Activated naive CD8-positive, alpha-beta T cell treated with anti-CD3 and anti-CD28 coated beads, Interleukin-2, amount 10 ng/mL, durations not matched to agents 7 days and 5 days (primary cell): ENCODE results near the gene ELOB. TPM values are rescaled to one million over a fixed set of nuclear protein-coding genes. Genes with fewer than 3 reads are reported as not detected.

Experiments used
- ATAC-seq: fragments of 150-1000 bp; cut with Tn5 transposase; one replicate; pipeline ENCODE4 v1.10.0; 2021; ENCODE audit warnings: low read depth, moderate library complexity
- POLR2A ChIA-PET: fragments of 350-600 bp; sonication (Branson Sonifier 250); formaldehyde crosslinking; loops from one replicate; lab custom pipeline; 2021; ENCODE audit warnings: antibody characterized with exemption; lab: Charles Lee
- DNase-seq: peaks from one replicate; pipeline ENCODE4 v3.0.0; 2021
- H3K27ac Mint-ChIP-seq: one replicate; pipeline ENCODE4 v1.8.0; 2022; ENCODE audit warnings: mild to moderate bottlenecking, mixed read lengths
- H3K27me3 Mint-ChIP-seq: one replicate; pipeline ENCODE4 v1.8.0; 2022; ENCODE audit warnings: mild to moderate bottlenecking, moderate library complexity, mixed read lengths
- H3K36me3 Mint-ChIP-seq: one replicate; pipeline ENCODE4 v1.8.0; 2021; ENCODE audit warnings: mild to moderate bottlenecking, mixed read lengths
- H3K4me1 Mint-ChIP-seq: one replicate; pipeline ENCODE4 v1.8.0; 2021; ENCODE audit warnings: mixed read lengths
- H3K4me3 Mint-ChIP-seq: one replicate; pipeline ENCODE4 v1.8.0; 2022; ENCODE audit warnings: mild to moderate bottlenecking, moderate library complexity, mixed read lengths
- H3K9me3 Mint-ChIP-seq: one replicate; pipeline ENCODE4 v1.8.0; 2021; ENCODE audit warnings: mixed read lengths
- total RNA-seq, 2 experiments: library from RNA; stranded (reverse); gene quantifications; one replicate each; pipeline ENCODE4 v1.2.3, GENCODE V29; 2021

Gene ELOB
- total RNA-seq, 2 experiments from 2014 or later: 205 to 210 TPM

DNA sequence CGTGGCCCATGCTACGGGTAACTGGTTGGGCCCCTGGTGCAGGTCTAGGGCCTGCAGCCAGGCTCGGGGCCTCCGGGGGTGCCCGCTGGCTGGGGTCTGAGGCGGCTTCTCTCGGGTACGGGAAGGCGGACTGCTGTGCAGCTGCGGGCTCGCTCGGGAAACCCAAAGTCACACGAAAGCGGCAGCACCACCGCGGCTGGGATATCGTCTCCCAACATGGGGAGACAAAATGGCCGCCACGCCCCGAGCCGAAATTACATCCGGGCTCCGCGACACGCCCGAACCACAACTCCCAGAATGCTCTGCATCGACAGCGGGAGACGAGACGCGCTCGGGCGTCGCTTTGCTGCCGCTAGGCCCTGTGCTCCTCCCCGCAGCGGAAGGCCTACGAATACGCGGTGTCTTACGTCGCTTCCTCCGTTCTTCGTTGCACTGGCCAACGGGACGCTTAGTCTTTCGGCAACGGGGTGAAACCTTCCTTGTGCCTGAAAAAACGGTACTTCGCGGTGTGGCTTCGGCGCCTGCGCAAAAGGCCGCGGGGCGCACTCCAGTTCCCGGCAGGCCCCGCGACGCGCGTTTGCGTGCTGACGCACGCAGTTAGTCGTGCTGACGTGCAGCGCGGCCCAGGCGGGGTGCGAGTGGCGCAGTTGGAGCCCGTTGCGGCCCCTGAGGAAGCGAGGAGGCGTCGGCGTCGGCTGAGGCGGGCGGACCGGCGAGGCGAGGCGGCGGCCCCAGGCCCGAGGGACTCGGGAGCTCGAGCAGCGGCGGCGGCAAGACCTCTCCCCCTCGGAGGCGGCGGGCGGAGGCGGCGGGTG is 24.8 kb downstream of the ELOB start, which contains the start of gene SRRM2:
TSS of gene SRRM2 (plus strand) at position 604 of the 815 bp plus-strand sequence. CDS start 3,727 bp downstream, outside the sequence.
- peak within 1 kb of the TSS; percentile 91 for H3K4me3 Mint-ChIP-seq

DNA sequence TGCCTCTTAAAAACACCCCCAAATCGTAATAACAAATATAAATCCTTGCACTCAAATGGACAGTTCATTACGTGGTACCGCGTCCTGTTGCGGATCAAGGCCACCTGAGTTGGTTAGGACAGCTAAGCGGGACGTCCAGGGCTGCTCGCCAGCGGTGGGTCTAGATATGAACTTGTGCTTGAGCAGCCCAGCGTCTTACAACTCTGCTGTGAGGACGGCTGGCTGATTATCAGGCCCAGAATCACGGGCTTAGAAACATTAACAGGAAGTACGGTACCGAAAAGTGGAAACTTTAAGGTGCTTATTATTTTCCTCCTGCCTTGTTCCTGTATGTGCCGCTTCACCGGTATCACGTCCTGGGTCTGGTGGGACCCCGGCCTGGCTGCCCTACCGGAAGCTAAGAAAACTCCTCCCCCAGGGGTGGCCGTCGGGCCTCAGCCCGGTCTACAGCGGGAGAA is 25.5 kb downstream of the ELOB start:
- DNase-seq (no peak), ATAC-seq (no peak)
- no peaks in the 10 kb centered on the region for H3K27me3 Mint-ChIP-seq
- peak overlapping the region; percentile 97 for H3K27ac Mint-ChIP-seq
- peak overlapping the region; percentile 91 for H3K4me3 Mint-ChIP-seq
- peaks cover 51% of the 10 kb centered on the region for H3K4me1 Mint-ChIP-seq
- peaks cover 26% of the 10 kb centered on the region for H3K36me3 Mint-ChIP-seq
- POLR2A ChIA-PET: interaction anchor here (1.1 to 3.8 kb wide), 2 partner anchors 25 to 161 kb away, joined by 3 to 52 read pairs; partner anchors contain the start of gene ELOB
- no peaks in the 10 kb centered on the region for H3K9me3 Mint-ChIP-seq

More for the DNA sequence above, 24.8 kb downstream of the ELOB start, which contains the start of gene SRRM2:
- no peaks in the 10 kb centered on the region for H3K27me3 Mint-ChIP-seq
- H3K9me3 Mint-ChIP-seq: no peaks in the 10 kb centered on the region
- H3K36me3 Mint-ChIP-seq: peaks cover 31% of the 10 kb centered on the region
- peak within 1 kb of the TSS; percentile 97 for H3K27ac Mint-ChIP-seq
- peaks cover 56% of the 10 kb centered on the region for H3K4me1 Mint-ChIP-seq
- POLR2A ChIA-PET: interaction anchor here (1.2 to 3.8 kb wide), 4 partner anchors 12 to 228 kb away, joined by 4 to 52 read pairs (median 10); partner anchors contain the start of genes ELOB, FLYWCH2 and PKMYT1
- ATAC-seq (peak; percentile 89), DNase-seq (peak; percentile 96)

DNA sequence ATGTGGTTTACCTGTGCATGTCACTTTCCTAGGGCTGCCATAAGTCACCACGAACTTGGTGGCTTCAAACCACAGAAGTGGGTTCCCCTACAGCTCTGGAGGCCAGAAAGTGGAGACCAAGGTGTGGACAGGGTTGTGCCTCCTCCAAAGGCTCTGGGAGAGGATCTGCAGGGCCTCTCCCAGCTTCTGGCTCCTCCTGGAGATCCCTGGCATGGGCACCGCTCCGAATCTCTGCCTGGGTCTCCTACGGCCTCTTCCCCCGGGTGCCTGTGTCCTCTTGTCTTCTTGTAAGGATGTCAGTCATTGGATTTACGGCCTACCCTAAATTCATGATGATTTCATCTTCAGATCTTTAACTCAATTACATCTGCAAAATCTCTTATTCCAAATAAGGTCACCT is 27.1 kb downstream of the ELOB start:
- Mint-ChIP-seq H3K36me3 (peaks cover 14% of the 10 kb centered on the region), H3K27ac (peak overlapping the region; percentile 97), H3K4me1 (peaks cover 37% of the 10 kb centered on the region), H3K27me3 (no peaks in the 10 kb centered on the region), H3K9me3 (no peaks in the 10 kb centered on the region), H3K4me3 (peak overlapping the region; percentile 91)
- ATAC-seq (no peak), DNase-seq (peak; percentile 41)
- POLR2A ChIA-PET: no interaction called here

DNA sequence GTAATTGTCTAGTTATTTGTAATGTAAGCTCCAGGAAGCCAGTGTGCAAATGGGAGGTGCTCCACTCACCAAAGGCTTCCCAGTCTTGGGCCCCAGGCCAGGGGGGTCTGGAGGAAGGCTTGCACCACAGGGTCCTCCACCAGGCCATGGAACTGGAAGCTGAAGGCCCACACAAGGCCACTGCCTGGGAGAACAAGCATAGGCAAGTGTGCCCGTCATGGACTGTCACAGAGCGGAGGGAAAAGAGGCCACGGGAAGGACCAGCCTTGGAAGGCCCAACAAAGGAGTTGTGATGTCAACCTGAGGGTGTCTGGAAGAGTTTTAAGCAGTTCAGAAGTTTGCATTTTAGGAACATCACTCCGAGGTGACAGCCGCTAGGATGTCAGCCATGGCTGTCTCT is 27.6 kb downstream of the ELOB start:
- H3K4me1 Mint-ChIP-seq: peaks cover 34% of the 10 kb centered on the region
- peak overlapping the region; percentile 68 for H3K27ac Mint-ChIP-seq
- no peak for ATAC-seq
- peak overlapping the region; percentile 25 for H3K4me3 Mint-ChIP-seq
- H3K27me3 Mint-ChIP-seq: peaks cover 3% of the 10 kb centered on the region
- H3K36me3 Mint-ChIP-seq: peaks cover 13% of the 10 kb centered on the region
- H3K9me3 Mint-ChIP-seq: no peaks in the 10 kb centered on the region
- POLR2A ChIA-PET: no interaction called here
- DNase-seq: no peak

DNA sequence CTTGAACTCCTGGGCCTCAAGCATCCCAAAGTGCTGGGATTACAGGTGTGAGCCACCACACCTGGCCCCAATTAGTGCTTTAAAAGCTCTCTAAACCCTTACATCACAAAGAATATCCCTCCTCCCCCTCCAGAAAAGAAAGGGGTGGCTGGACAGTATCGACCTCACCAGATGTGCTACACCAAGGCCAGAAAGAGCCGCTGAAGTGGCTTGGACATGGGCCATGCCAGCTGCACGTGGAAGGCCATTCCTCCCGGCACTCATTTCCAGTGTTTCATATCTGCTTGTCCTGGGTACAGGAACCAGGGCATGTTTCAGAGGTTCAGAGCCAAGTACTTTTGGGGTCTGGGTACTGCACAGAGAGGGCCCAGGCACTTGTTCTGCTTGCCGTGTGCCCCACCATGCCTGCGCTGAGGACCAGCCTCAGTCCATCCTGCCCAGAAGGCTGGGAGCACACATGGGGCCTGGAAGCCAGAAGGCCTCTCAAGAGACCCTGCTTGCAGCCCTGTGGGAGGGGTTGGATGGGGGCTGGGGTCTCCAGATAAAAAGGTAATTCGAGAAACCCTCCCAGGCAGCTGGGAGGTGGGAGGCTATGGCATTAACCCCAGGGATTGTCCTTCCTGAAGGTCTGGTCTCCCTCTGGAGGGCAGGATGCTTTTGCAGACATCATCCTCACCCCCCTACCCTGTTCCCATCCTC is 28.2 kb downstream of the ELOB start:
- Mint-ChIP-seq H3K4me1 (peaks cover 28% of the 10 kb centered on the region), H3K36me3 (peaks cover 8% of the 10 kb centered on the region), H3K9me3 (no peaks in the 10 kb centered on the region), H3K27ac (peak overlapping the region; percentile 68), H3K27me3 (peaks cover 3% of the 10 kb centered on the region), H3K4me3 (no peak overlapping the region)
- no peak for ATAC-seq
- DNase-seq: no peak
- POLR2A ChIA-PET: no interaction called here

DNA sequence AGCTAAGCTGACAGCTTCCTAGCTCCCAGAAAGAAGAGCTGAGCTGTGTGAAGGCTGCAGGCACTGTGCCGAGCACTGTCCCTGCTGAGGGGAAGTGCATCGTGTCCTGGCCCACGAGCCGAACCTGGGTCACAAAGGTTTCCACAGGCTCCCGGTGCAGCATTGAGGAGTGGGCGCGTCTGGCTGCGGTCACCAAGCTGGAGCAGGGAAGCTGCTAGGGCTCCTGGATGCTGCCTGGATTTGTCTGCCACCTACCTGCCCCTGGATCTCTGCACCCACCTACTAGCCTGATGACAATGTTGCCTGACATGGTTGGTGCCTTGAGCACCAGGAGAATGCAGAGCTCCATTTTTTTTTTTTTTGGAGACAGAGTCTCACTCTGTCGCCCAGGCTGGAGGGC is 31.1 kb downstream of the ELOB start:
- Mint-ChIP-seq H3K36me3 (peaks cover 2% of the 10 kb centered on the region), H3K4me3 (no peak overlapping the region), H3K27me3 (peaks cover 3% of the 10 kb centered on the region), H3K4me1 (peaks cover 18% of the 10 kb centered on the region), H3K9me3 (no peaks in the 10 kb centered on the region), H3K27ac (no peak overlapping the region)
- no peak for ATAC-seq
- POLR2A ChIA-PET: interaction anchor here (0.6 to 1.2 kb wide), 3 partner anchors 18 to 579 kb away, joined by 3 to 4 read pairs (median 3); partner anchors contain the start of gene KCTD5
- DNase-seq: no peak

DNA sequence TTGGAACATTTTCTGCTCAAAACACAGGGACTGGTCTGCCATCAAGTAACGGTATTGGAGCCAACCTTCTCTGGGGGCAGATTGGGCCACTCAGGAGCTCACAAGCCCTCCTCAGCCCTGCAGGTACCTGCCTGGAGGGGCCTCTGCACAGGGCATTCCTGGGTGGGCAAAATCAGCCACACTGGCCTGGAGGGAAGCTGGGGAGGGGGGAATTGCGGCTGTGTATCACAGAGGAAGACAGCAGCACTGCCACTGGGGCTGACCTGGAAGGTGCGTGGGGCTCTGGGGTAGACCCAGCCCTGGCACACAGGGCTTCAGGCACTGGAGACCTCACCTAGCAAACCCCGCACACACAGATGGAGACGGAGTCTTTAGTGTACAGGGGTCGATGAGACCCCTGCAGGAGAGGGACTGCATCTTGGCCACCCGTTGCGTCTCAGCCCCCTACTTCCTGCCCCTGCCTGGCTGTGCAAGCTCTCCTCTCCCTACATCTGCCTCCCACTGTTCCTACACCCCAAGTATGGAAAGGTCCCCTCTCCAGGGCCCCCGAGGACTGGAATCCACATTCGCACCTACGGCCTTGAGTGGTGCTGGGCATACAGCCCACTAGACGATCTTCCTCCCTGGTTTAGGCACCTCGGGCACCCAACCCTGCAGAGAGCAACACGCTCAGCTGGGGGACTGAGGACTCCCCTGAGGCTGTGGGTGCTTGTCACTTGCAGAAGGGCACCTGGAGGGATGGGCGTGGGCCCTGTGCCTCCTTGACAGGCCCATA is 31.8 kb downstream of the ELOB start:
- H3K36me3 Mint-ChIP-seq: peaks cover 2% of the 10 kb centered on the region
- ATAC-seq (no peak), DNase-seq (no peak)
- H3K4me3 Mint-ChIP-seq: no peak overlapping the region
- peaks cover 16% of the 10 kb centered on the region for H3K4me1 Mint-ChIP-seq
- POLR2A ChIA-PET: interaction anchor here (0.6 to 1.2 kb wide), 4 partner anchors 8 to 579 kb away, joined by 3 to 4 read pairs (median 3); partner anchors contain the start of gene KCTD5
- peaks cover 3% of the 10 kb centered on the region for H3K27me3 Mint-ChIP-seq
- H3K27ac Mint-ChIP-seq: no peak overlapping the region
- H3K9me3 Mint-ChIP-seq: no peaks in the 10 kb centered on the region

DNA sequence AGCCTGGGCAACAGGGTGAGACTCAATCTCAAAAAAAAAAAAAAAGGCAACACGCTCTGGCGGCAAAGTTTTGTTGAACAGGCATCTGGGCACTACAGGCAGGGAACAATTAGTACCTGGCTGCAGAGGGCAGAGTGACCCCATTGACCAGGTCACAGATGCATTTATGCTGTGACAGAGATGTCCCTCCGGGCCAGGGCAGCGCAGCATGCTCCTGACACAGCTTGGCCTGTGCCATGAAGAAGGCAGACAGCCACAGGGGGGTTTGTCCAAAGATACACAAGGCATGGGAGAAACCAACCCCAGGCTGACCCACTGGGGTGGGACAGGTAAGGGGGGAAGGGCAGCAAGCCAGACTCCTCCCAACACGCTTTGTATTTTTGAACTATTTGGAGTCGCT is 32.4 kb downstream of the ELOB start:
- POLR2A ChIA-PET: interaction anchor here (0.7 kb wide), 1 partner anchor 8 kb away, joined by 3 read pairs; no protein-coding TSS in a partner anchor
- Mint-ChIP-seq H3K27ac (no peak overlapping the region), H3K4me3 (no peak overlapping the region), H3K36me3 (peaks cover 2% of the 10 kb centered on the region), H3K9me3 (no peaks in the 10 kb centered on the region), H3K4me1 (peaks cover 14% of the 10 kb centered on the region), H3K27me3 (peaks cover 3% of the 10 kb centered on the region)
- no peak for ATAC-seq
- no peak for DNase-seq

GRCh38 chr16:2743007-2743810 is 33.9 kb downstream of the ELOB start:
- Mint-ChIP-seq H3K27me3 (peaks cover 3% of the 10 kb centered on the region), H3K27ac (no peak overlapping the region), H3K4me3 (no peak overlapping the region), H3K9me3 (no peaks in the 10 kb centered on the region), H3K36me3 (no peaks in the 10 kb centered on the region), H3K4me1 (peaks cover 8% of the 10 kb centered on the region)
- ATAC-seq (no peak), DNase-seq (no peak)
- POLR2A ChIA-PET: no interaction called here

DNA sequence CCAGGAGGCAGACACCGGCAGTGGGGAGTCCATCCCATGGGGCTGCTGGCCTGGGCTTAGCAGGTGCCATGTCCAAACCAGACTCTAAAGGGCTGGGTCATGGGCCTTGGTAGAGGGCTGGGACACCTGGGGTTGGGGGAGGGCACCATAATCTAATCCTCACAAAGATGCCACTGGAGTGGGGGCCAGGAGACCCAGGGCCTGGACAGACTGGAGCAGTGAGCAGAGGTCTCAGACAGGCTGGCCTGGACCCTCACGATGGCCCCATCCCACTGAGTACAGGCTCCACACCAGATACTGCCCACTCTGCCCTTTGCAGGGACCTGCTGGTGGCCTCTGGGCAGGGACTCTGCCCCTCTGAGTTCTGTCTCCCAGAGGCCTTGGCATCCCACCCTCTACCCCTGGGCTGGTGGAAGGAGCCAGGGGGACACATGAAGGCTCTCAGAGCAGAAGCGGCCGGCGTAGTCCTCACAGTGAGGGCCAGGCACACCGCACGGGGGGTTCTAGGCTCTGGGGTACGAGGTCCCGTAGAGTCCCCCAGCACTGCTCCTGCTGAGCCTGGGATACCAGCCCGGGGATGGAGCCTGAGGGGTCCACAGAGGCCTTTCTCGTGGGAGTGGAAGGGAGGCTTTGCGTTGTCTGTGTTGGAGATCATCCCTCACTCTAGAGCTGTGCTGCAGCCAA is 34.6 kb downstream of the ELOB start:
- Mint-ChIP-seq H3K4me1 (peaks cover 8% of the 10 kb centered on the region), H3K9me3 (no peaks in the 10 kb centered on the region), H3K4me3 (no peak overlapping the region), H3K27me3 (peaks cover 3% of the 10 kb centered on the region), H3K36me3 (no peaks in the 10 kb centered on the region), H3K27ac (no peak overlapping the region)
- ATAC-seq: no peak
- POLR2A ChIA-PET: no interaction called here
- DNase-seq: no peak

GRCh38 chr16:2741168-2741567 is 35.9 kb downstream of the ELOB start:
- Mint-ChIP-seq H3K9me3 (no peaks in the 10 kb centered on the region), H3K27ac (no peak overlapping the region), H3K4me3 (no peak overlapping the region), H3K27me3 (peaks cover 3% of the 10 kb centered on the region), H3K36me3 (no peaks in the 10 kb centered on the region), H3K4me1 (peaks cover 8% of the 10 kb centered on the region)
- ATAC-seq (no peak), DNase-seq (no peak)
- POLR2A ChIA-PET: interaction anchor here (1.3 to 2.3 kb wide), 2 partner anchors 12 to 59 kb away, joined by 3 to 12 read pairs; partner anchors contain the start of genes KCTD5 and SRRM2
